GM19372 (cell line): ENCODE results near the gene CNIH1.
"Not testable (repeated sequence)": the region's sequence is repeated elsewhere in the genome, so short reads cannot be mapped to it uniquely, and the experiment has no call there.

Experiments used
- ATAC-seq: cut with Tn5 transposase; IDR thresholded peaks from one replicate; pipeline ENCODE4 v1.9.1; 2021; ENCODE audit warnings: mild to moderate bottlenecking, low read depth, moderate library complexity; ENCODE audit not compliant: unreplicated experiment

Gene CNIH1

GRCh38 chr14:54470701-54471100 lies 29.5 kb upstream of the CNIH1 start:
- no peak for ATAC-seq

DNA sequence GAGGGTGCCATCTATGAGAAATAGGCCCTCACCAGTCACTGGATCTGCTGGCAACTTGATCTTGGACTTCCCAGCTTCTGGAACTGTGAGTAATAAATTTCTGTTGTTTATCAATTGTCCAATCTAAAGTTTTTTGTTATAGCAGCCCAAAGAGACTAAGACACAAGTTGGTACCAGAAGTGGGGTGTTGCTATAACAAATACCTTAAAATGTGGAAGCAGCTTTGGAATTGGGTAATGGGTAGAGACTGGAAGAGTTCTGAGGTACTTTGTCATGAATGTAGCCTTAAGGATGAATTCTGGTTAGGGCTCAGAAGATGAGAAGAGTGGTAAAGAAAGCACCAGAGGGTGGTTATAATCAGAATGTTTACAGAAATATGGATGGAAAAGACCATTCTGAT lies 26.1 kb upstream of the CNIH1 start:
- ATAC-seq: no peak

DNA sequence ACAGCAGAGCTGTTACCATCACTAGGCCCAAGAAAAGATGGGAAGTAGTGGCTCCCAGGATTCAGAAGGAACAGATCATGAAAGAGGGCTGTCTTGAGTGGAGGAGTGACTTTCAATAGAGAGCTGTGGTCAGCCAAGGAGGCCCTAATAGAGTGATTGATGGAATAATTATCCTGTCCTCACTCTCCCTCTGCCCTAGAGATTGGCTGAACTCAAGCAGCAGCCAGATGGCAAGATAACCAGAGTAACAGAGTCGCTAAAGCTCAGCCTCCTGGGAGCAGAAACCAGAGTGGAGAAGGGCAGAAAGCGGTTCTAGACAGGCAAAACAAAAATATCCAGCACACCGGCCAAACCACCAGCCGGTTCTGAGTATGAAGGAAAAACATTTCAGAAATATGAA lies 24.5 kb upstream of the CNIH1 start:
- ATAC-seq: no peak

DNA sequence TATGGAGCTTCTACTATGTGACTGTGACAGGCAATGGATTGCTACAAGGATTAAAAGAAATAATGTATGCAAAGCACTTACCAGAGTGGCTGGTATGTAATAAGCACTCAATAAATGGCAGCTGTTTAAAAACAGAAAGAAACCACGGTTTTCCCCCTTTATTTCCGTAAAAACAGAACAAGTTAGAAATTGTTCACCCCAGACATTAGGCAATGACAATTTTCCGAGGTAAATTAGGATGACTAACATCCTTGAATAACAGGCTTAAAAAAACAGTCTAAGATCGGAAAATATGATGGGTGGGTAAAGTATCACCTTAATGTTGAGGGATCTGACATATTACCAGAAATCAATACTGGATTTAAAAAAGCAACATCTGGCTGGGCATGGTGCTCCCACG lies 20.9 kb upstream of the CNIH1 start:
- ATAC-seq: no peak

GRCh38 chr14:54459106-54459505 lies 17.9 kb upstream of the CNIH1 start:
- no peak for ATAC-seq

DNA sequence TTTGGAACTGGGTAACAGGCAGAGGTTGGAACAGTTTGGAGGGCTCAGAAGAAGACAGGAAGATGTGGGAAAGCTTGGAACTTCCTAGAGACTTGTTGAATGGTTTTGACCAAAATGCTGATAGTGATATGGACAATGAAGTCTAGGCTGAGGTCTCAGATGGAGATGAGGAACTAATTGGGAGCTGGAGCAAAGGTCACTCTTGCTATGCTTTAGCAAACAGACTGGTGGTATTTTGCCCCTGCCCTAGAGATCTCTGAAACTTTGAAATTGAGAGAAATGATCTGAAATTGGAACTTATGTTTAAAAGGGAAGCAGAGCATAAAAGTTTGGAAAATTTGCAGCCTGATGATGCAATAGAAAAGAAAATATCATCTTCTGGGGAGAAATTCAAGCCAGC lies 17.4 kb upstream of the CNIH1 start:
- ATAC-seq: not testable (repeated sequence)

- no peak for ATAC-seq
Measured at GRCh38 chr14:54457609-54457996, 16.4 kb upstream of the CNIH1 start.

DNA sequence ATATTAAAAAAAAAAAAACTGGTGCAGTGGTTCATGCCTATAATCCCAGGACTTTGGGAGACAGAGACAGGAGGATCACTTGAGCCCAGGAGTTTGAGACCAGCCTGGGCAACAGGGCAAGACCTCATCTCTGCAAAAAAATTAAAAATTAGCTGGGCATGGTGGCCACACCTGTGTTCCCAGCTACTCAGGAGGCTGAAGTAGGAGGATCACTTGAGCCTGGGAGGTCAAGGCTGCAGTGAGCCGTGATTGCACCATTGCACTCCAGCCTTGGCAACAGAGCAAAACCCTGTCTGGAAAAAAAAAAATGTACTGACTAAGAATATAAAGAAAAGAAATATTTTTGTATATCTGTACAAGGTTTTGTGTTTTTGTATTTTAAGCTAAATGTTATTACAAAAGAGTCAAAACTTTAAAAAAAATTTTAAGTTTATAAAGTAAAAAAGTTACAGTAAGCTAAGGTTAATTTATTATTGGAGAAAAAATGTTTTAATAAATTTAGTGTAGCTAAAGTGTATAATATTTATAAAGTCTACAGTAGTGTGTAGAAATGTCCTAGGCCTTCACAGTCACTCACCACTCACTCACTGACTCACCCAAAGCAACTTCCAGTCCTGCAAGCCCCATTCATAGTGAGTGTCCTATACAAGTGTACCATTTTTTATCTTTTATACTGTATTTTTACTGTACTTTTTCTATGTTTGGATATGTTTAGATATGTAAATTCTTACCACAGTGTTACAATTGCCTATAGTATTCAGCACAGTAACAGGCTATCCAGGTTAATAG lies 15.8 kb upstream of the CNIH1 start:
- ATAC-seq: not testable (repeated sequence)

GRCh38 chr14:54455363-54455762 lies 14.2 kb upstream of the CNIH1 start:
- ATAC-seq: no peak

DNA sequence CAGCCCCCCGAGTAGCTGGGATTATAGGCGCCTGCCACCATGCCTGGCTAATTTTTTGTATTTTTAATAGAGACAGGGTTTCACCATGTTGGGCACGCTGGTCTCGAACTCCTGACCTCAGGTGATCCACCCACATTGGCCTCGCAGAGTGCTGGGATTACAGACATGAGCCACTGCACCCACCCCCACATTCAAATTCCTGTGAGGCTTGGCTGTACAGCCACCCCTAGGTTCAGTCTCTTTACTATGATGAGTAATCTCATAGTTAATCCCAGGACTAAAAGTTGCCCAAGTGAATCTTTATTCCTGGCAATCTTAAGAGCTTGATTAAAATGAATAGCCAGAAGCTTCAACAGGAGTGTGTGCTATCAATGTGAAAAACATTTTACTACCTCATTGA lies 12.8 kb upstream of the CNIH1 start:
- not testable (repeated sequence) for ATAC-seq

DNA sequence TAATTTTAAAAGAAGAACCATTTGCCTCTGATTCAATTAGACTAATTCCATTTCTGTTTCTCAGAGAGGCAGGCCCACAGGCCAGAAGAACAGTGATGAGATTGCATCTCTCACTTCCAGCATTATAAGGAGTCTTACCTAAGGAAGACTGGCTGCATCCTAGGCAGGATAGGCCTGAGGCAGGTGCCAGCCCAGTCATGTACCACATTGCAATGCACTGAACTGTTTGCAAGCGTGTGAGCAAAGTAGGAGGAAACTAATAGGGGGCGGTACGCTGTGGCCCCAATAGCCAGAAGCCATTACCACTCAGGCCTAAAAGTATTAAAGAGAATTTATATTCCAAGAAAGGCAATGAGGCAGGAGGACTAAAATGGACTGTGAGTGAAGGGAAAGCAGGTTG lies 12.1 kb upstream of the CNIH1 start:
- no peak for ATAC-seq

DNA sequence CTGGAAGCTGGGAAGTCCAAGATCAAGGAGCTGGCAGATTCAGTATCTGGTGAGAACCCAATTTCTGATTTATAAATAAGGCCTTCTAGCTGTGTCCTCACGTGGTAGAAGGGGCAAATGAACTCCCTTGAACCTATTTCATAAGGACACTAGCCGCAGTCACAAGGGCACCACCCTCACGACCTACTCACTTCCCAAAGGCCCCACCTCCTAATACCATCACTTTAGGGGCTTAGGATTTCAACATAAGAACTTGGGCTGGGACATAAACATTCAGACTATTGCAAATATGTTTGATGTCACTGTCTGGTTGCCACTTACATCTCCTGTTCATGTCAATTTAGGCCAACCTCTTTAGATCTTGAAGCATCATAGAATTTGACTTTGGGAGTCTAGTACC lies 10.8 kb upstream of the CNIH1 start:
- no peak for ATAC-seq

- ATAC-seq: no peak
Measured at GRCh38 chr14:54451121-54451601, 10.0 kb upstream of the CNIH1 start.

- ATAC-seq: no peak
Measured at GRCh38 chr14:54450535-54450934, 9.4 kb upstream of the CNIH1 start.

- ATAC-seq: no peak
Measured at GRCh38 chr14:54447231-54447692, 6.1 kb upstream of the CNIH1 start.

DNA sequence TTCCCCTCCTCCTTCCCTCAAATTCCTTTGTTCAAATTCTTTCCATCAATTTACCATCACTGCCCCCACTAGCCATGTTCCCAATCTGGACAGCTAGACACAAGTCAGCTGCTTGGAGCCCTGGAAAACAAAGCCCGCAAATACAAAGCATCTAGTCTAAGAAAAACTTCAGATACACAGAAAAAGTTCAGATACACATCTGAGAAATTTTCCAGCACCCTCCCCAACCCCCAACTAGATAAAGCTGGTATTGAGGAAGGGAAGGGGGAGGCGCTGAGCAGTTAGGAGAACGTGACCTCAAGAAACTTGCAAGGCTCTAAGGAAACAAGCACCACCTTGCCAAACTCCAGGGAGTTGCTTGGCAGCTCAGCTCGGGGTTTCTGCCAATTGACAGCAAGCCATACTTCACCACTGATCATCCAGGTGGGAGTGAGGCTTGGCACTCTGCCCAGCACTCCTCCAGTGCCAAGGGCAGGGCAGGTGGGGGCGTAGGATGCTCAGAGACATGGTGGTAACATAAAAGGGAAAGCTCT lies 5.1 kb upstream of the CNIH1 start:
- no peak for ATAC-seq

DNA sequence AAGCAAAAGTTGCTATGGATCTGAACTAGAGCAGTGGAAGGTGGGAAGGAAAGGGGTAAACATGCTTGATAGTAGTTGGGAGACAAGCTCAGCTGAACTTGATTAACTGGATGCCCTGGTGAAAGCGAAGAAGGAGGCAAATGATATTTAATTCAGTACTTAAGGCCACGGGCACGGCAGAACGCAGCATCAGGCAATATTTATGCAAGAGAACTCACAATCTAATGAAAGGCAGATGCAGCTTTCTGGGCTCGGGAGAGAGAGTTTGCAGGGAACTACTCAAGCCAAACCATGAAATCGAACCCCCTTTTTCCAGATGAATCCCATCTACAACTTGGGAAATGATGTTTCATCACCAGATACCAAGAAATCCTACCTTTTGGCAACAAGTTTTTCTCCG lies 3.5 kb upstream of the CNIH1 start:
- ATAC-seq: no peak

DNA sequence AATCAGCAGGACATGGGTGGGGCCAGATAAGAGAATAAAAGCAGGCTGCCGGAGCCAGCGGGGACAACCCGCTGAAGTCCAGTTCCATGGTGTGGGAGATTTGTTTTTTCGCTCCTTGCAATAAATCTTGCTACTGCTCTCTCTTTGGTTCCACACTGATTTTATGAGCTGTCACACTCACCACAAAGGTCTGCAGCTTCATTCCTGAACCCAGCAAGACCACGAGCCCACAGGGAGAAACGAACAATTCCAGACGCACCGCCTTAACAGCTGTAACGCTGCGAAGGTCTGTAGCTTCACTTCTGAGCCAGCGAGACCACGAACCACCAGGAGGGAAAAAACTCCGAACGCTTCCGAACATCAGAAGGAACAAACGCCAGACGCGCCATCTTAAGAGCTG lies 2.8 kb upstream of the CNIH1 start:
- no peak for ATAC-seq

GRCh38 chr14:54442961-54443360 lies 1.8 kb upstream of the CNIH1 start:
- ATAC-seq: not testable (repeated sequence)

DNA sequence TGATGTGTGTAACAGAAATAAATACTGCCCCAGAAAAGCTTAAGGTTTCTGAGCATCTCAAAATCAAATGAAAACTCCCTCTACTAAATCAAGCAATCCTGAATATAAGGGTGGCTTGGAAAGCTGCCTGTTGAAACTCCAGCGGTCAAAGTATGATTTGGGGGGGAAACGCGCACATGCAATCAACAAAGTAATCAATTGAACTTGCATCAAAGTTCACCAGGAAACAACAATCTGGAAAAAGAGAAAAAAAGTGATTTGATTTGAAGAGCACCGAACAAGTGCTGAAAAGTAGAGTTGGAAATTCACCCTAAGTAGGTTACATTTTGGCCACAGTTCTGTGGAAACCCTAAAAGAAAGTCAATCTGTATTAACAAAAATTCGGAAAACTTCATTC lies 700 bp downstream of the CNIH1 start:
- no peak for ATAC-seq

- no peak for ATAC-seq
Measured at GRCh38 chr14:54440037-54440436, 1.1 kb downstream of the CNIH1 start.

GRCh38 chr14:54438703-54439102 lies 2.5 kb downstream of the CNIH1 start:
- no peak for ATAC-seq
